Measurements from ENCODE around the gene ARID5B.

The ARID5B gene

DNA sequence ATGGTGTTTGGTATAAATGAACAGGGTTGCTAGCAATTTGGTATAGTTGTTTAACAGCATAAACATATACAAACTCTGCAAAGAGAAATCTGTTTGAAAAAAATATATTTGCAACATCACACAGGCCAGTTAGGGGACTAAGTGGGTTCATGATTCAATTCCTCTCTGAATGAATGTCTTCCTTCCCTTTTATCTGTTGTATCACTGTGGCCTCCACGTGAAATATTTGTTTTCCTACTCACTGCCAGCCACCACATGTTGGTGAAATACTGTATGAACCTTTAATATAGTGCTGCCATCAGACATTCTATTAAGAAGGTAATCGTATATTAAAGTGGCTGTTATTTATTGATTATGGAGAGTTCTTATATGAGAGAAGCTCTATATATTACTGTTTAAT, 157.0 kb downstream of the ARID5B start:
- DNase-seq = no peak

DNA sequence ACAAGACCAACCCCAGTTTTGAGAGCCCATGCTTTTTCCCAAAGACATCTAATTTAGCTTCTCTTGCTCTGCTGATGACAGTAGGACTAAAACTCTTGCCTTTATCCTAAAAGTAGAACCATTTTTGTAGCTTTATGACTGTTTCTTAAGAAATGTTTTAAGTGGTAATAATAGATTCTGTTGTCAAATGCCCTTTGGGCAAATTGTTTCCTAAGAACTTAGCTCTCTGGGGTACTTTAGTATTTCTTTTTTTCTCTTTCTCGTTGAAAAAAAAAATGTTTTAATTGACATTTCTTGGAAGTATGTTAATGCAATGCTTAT, 157.4 kb downstream of the ARID5B start:
- no peak for DNase-seq

DNA sequence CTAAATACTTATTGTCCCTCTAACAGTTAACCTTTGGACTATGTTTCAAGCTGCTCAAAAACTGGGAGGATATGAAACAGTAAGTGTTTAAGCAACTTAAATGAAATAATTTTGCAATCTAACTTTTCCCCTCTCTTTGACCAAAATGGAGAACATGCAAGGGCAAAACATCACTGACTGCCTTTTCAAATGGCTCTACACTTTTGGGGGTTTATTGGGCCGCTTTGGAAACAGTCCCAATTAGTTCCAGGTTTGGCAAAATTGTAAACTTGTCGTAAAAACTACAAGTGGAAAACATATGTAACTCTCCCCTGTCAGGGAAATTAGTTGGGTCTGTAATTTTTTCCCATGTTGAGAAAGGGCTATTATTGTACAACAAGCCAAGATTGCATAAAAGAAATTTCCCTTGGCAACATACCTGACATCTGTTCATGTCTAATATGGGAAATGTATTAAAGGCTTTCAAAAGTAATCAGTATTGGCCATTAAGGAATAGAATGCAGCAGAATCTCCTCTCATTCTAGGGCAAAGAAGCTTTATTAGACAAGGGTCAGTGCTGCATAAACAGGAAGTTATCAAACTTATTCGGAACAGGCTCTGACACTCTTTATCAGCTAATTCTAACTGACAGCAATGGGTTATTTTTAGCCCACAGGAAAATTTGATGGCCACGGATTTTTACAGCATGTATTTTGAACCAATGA, 157.9 kb downstream of the ARID5B start:
- no peak for DNase-seq

DNA sequence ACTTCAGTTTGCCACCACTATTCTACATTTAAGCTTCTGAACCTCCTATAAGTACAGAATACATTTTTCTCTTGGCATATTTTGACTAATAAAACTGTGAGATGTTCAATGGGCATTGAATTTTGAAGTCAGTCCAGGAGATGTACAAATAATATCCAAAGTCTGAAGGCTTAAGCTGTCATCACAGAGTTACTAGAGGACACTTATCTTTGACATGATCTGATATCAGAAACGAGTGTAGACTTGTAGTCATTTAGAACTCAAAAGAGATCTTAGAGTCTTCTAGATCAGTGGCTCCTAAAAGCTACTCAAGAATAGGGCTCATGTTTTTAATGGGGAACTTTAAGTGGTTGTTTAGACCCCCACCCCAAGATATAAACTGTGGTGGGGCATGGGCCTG, 160.5 kb downstream of the ARID5B start:
- DNase-seq = no peak

DNA sequence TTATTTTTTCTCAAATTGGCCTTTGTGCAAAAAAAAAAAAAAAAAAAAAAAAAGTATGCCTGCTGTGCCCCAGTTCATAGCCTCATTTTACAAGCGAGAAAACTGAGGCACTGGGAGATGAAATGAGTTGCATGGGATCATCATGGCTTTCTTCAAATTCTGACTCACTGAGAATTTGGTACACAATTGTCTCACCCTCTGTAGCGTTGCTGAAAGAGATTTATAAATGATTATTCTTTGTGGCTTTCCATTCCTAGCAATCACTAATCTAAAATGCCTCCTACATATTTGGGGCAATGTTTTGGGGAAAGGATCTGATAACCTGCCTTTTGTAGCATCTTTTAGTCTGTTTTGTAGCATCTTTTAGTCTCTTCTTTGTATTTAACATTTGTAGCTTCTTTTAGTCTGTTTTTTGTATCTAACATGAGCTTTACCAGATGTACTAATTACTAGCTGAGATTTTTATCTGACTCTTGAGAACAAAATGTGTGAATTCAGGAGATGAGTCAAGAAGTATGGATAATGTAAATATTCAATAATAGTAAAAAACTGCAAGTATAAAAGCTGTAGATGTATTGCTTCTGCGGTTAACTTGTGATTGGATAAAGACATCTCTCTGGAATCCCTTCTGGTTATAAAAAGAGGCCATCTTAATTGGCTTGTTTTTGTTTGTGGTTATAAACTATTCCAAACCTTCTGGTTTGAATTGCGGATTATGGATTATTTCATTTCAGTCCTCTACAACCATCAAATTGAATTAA, 161.4 kb downstream of the ARID5B start:
- no peak for DNase-seq

DNA sequence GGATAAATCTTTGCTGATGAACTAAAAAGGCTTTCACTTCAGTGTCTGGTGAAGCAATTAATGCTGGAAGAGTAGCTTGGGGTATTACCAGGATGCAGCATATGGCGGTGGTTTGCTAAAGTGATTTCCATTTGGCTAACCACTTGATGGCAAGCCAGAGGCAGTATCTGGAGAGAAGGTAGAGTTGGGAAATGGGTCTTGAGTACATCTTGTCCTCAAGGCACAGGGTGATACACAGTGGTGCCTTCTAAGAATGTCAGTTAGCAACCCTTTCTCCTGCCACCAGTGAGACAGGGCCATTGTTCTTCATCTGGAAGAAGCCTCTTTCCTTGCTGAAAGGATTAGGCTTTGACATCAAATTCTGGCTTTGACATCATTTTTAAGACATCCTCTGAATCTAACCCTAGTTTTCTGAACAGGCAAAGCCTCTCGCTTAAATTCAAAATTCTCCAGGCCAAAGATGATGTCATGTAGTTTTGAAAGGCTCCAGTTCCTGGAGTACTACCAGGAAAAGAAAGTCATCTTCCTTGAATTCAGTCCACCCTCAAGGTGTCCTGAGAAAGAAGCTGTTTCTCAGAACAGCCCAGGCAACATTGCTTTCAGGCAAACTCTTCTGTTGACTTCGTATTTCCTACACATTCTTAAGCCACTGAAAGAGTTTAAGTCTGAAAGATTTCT, 162.4 kb downstream of the ARID5B start:
- DNase-seq = no peak

DNA sequence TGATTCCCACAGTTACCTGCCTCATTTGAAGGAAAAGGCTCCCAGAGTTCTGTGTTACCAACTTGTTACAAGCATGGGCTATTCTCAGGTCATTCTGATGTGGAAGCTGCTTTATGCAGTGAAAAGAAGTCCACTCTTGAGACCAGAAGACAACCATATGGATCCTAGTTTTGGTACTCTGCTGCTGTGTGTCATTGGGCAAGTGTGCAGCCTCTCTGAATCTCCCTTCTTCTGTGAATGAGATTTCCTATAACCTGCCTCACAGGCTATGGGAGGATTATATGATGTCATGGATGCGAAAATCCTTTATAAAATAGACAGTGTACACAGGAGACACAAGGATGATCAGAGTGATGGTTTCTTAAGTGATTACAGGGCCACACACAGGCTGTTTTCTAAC, 166.1 kb downstream of the ARID5B start:
- DNase-seq = no peak

DNA sequence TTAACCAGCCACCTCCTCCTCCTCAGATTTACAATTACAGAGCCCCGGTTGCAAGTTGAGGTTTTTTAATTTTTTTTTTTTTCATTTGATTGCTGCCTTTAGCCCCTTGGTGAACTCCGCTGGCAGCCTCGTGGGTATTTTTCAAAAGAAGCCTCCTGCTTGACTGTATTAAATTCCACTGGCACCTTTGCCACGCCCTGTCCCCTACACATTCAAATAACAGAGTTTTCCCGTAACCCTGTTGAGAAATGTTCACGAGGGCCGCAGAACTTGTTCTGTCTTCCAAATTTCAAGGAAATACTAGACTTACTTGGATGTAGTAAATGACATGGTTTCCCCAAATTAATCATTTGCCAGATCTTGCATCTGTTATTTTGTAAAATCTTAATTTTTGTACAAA, 167.0 kb downstream of the ARID5B start:
- no peak for DNase-seq

DNA sequence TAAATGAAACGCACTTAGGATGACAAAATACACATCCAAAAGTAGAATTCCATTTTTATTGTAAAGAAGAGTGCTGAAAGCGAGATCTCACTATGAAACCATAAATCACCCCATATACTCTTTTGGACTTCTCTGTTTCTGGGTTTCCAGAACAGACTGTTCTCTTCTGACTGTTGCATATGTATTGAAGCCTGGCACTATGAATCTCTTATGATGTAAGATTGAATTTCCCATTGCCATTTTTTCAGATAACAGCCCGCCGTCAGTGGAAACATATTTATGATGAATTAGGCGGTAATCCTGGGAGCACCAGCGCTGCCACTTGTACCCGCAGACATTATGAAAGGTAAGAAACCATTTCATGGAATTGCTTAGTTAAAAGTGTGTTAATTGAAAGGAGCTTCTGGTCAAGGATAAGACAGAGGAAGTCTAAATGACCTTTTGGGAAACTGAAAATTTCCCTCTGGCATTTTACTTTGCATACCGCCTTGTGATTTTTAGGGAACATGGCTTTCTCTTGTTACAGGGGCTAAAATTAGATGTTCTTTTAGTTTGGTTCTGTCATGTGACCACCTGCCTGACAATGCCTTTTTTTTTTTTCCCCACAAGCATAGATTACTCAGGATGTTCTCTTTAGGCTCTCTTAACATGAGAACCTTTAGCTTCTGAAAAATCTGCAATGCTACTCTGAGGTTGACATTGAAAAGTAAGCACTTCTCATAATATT, 168.1 kb downstream of the ARID5B start:
- DNase-seq = no peak

DNA sequence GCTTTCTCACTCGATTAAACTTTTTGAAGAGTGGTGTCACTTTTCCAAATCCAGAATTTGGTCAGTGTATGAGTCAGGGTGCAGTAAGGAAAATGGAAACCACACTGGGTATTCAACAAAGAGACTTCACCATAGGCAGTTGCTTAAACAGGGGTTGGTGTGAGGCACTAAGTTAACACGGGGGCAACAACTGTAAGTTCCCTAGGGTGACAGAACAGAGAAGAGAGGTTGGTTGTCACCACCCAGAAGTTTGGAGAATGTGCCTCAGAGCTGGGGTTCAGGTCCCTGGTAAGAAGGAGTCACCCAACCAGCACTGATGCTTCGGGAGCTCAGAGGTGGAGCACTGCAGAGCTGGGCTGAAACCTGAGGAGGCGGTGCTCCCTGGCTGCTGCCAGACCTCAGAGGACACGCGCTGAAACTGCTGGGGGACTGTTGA, 170.4 kb downstream of the ARID5B start:
- no peak for DNase-seq

DNA sequence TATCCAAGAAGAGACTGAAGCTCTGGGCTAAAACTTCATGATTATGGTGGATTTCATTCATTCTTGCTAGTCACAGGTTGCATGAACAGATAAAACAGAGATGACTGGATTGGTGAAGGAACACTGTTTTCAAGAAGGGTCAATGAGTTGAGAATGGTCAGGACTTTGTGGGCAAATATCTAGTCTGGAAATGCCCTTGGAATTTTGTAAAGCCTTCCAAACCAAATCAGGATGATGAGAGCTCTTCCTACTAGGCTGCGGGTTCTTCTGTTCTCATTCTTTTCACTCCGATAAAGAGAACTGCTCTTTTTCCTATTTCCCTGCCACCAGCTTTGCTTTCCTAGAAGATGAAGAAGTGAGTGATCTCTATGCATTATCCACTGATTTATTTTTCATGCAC, 171.4 kb downstream of the ARID5B start:
- DNase-seq = no peak

DNA sequence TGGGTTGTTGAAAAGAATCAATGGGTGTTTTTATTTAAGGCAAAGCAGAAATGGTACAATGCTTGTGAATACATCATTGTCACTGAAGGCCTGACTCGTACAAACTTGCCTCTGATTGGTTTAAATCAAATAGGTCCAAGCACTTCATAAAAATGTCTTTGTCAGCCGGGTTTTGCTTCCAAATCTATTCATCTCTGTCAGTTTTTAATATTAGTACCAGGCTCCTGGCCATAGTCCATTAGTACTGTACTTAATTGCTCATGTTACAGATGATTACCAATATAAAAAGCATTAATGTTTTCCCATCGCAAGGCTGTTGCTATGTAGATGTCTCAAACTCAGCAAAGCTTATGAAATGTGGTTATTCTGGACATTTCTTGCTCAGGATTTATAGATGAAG, 171.9 kb downstream of the ARID5B start:
- no peak for DNase-seq

DNA sequence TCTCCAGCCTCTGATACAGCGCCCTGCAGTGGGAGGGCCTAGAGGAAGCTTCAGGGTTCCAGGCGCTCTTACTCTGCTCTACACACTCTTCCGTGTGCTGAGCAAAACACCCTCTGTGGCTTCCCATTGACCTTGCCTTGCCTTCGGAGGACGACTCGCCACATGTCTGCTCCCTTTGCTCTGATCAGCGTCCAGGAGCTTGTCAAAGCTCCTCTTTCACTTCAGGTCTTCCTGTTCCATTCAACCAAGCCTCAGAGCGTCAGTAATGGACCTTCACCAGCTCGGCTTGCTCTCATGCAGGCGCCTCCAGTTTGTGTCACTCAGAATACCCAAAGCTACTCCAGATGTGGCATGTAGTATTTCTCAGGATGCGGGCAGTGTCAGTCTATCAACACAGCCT, 173.9 kb downstream of the ARID5B start:
- no peak for DNase-seq

DNA sequence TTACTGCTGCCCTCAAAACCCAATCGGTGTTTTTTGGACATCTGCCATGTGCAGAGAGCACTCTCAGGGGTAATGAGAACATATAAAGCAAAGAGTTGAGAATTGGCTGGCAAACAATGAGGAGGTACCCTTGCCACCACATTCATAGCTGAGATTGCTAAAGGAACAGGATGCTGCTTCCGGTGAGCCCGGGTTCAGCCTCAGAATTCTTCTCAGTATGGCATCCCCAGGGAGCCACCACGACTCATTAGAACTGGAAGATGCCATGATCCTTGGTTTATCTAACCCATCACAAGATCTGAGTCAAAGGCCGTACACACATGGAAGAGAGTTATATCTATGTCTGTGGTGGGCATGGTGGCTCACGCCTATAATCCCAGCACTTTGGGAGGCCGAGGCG, 174.4 kb downstream of the ARID5B start:
- no peak for DNase-seq

DNA sequence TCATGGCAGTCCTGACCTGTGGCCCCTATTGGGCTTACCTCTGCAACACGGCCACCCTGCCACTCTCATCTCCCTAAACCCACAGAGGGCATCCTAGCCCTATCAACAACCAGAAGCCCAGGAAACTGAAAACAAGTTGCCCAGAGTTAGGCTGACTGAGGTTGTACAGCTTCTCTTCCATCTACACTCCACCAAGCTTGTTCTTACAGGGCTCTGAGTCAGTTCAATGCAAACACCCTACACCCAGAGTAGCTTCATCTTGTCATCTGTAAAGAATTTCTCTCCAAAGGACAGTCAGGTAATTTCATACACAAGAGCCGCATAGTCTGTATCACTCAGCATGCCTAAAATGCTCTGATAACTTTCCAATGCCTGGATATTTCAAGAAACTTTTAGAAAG, 175.4 kb downstream of the ARID5B start:
- DNase-seq = no peak

DNA sequence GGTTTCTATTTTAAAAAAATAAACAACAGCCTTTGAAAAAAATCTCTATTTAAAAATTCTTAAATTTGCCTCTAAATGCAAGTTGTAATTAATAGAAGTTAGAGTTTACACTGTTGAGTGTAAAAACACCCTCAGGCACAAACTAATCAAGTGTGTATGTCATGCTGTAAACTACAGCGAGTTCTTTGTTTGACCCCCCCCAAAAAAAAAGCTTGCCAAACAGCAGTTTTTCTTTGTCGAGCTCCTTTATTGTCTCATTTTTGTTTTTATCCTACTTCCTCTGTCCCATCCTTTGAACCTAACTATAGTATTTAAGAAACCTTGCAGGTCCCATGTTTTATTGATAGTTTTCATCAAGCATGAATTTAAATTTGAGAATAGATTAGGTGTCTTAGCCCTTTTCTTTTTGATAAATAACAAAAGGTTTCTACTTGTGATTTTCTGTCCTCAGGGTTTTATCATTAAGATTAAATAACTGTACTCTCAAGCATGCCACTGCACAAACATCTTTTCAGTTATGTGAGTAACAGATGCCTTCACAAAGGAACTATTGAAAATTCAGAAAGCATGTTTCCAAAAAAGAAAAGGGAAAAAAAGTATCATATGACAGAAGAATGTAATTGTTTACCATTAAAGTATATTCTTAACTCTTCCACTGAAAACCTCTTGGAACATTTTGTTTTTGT, 176.0 kb downstream of the ARID5B start:
- no peak for DNase-seq

DNA sequence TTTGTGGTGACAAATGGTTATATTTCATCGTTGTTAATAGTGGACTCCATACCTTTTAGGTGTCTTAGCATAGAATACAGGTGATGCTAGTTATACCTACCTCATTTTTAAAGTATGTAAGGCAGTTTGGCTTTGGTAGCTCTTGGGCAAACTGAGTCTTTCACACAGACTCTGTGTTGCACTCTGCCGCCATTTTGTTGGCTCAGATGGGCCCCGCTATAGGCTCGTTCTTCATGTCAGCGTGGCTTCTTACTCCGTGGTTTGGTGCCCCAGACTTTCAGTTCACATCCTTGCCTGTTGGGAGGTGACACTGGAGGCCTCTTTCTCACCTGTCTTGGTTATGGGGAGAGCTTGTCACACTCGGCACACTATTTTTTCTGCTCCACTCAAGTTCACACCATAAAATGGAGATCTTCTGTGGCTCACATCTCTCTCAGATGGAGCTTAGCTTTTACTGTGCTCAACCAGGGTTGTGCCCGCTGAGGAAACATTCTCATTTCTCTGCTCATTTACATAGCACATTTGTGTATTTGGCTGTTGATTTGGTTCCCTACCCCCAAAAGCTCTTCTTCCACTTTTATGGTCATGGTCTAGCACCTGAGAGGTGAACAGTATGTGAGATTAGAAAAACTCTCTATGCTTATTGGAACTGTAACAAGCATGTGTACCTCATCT, 178.5 kb downstream of the ARID5B start:
- DNase-seq = no peak

DNA sequence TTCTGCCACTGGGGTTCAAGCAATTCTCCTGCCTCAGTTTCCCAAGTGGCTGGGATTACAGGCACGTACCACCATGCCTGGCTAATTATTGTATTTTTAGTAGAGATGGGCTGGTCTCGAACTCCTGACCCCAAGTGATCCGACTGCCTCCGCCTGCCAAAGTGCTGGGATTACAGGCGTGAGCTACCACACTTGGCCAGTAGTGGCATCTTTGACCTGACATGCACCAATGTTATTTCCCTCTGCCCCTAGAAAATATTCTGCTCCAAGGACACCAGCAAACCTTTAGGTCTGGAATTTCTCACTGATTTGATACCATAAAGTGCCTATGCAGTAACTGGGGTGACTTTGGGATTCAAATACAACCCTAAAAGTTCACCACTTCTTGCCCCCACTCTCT, 179.4 kb downstream of the ARID5B start:
- no peak for DNase-seq

DNA sequence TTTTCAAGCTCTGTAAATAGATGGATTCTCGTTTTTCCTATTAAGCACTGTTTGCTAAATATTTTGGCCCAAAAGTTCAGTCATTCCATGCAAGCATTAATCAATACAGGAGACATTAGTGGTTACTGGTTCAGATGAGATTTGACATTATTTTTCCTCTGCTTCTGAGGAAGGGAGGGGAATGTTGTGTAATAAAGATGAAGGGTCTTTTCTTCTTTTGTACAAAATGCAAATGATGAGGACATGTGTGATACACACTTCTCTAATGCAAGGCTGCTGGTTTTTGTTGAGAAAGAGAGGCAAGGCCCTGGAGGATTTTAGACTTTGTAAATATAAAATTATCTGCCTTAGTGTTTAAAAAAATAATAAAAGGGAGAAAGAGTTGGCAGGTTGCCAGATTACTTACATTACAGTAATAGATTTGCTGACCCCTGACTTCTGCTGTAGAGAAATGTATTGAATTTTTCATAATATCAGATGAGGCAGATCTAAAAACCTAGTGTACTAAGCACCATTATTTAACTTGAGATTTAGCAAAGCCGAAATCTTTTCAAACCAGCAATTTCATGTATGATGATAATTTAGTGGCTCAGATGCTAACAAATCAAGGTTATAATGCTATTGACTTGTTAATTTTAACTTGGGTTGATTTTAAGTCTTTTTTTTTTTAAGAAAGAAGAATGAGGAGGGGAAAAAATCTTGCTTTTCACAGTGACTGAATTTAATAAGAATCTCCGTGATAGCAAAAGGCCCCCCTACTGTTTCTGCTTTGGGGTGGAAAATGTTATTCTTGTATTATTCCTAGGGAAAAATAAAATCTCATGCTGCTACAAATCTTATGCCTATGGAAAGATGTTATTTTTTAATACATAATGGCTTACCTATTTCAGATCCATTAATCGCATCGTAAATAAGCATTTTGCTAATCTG, 180.1 kb downstream of the ARID5B start:
- DNase-seq = no peak

DNA sequence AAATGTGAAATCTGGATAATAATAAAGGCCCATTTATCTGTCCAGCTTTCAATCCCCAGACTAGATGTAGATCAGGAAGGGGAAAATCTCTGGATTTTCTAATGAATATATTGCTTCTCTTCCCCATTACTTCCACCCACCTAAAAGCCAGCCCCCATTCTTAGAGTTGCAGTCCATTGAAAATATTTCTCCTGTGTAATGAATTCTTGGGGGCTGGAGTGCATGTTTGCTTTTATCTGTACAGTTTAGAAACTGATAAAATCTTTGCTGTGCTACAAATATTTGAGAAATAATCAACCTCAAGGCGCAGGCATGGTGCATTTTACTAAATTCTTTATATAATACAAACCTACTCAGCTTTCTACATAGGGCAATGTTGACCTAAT, 180.8 kb downstream of the ARID5B start:
- DNase-seq = no peak

DNA sequence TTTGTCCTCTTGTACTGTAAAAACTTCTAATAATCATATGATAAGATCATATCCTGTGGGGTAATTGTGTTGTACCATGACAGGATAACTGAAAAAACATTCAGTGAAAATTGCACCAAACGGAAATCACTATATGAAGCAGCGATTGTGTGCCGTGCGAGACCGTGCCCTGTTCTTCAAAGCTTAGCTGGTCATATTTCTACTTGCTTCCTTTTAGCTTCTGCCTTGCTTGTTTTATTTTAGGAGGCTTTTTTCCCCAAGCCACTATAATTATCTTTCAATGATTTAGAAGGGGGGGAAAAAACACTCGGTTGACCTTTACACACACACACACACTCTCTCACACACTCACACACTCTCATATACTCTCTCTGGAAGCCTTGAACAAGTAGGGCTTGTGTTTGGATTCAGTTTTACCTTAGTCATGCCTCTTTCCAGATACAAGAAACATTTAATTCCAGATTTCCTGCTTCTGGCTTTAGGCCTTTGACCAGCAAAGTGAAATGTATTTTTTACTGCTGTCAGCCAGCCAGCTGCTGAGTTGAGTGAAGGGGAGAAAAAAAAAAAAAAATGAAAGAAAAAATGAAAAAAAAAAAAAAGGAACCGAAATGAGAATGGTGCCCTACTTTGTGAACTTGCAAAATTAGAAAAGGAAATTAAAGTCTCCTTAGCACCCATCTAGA, 181.4 kb downstream of the ARID5B start:
- peak; percentile 30 for DNase-seq

Data from stimulated activated CD4-positive, alpha-beta T cell treated with anti-CD3 and anti-CD28 coated beads, Interleukin-4, amount 100 ng/mL, for 1 hour (primary cell).